Common myeloid progenitor, CD34-positive (primary cell): ENCODE results near the gene AFF3.

Experiments used
- CTCF ChIA-PET: fragments of 350-600 bp; sonication (Branson Sonifier 250); formaldehyde crosslinking; loops from one replicate; lab custom pipeline; 2021; ENCODE audit warnings: antibody characterized with exemption; lab: Charles Lee
- POLR2A ChIA-PET: fragments of 350-600 bp; sonication (Branson Sonifier 250); formaldehyde crosslinking; loops from one replicate; lab custom pipeline; 2021; ENCODE audit warnings: antibody characterized with exemption; lab: Charles Lee
- DNase-seq, 3 donors: peaks; one replicate each; pipeline versions ENCODE4 v3.0.0 to v3.0.0-alpha.2; 2013
- H3K27ac ChIP-seq, 2 experiments: 1 replicate in 1 of 2; 2 replicates in 1 of 2; pipeline ENCODE4 v1.7.0; 2013; ENCODE audit warnings: inconsistent platforms in 2 of 2, low read length in 2 of 2, mild to moderate bottlenecking in 2 of 2, low read depth in 1 of 2, moderate library complexity in 1 of 2; ENCODE audit not compliant: severe bottlenecking in 2 of 2, insufficient read depth in 1 of 2, poor library complexity in 1 of 2
- H3K27me3 ChIP-seq, 5 experiments: replicated peaks in 2 of 5; 1 replicate in 3 of 5; 2 replicates in 2 of 5; pipeline versions ENCODE4 v1.6.1 to v1.7.0; 2013; ENCODE audit warnings: low read length in 4 of 5, mild to moderate bottlenecking in 2 of 5, moderate library complexity in 2 of 5, inconsistent platforms in 1 of 5; ENCODE audit not compliant: insufficient read depth in 5 of 5, control insufficient read depth in 4 of 5
- H3K36me3 ChIP-seq, 4 experiments: 1 replicate in 2 of 4; 2 replicates in 2 of 4; pipeline versions ENCODE4 v1.6.1 to v1.7.0; 2013; ENCODE audit warnings: low read length in 3 of 4, control low read depth in 1 of 4, mild to moderate bottlenecking in 1 of 4; ENCODE audit not compliant: control insufficient read depth in 4 of 4, insufficient read depth in 4 of 4
- H3K4me1 ChIP-seq, 4 experiments: 1 replicate in 3 of 4; 2 replicates in 1 of 4; pipeline versions ENCODE4 v1.6.1 to v1.7.1; 2013; ENCODE audit warnings: low read length in 3 of 4, mild to moderate bottlenecking in 3 of 4, control low read depth in 1 of 4, inconsistent platforms in 1 of 4, moderate library complexity in 1 of 4; ENCODE audit not compliant: control insufficient read depth in 4 of 4, insufficient read depth in 4 of 4; ENCODE audit errors: control extremely low read depth in 1 of 4
- H3K4me3 ChIP-seq, 7 experiments: 1 replicate in 4 of 7; 2 replicates in 3 of 7; pipeline versions ENCODE4 v1.5.1 to v1.7.0; 2013; ENCODE audit warnings: mild to moderate bottlenecking in 7 of 7, low read length in 6 of 7, moderate library complexity in 6 of 7, inconsistent platforms in 2 of 7, low read depth in 2 of 7, control low read depth in 1 of 7; ENCODE audit not compliant: insufficient read depth in 4 of 7, control insufficient read depth in 1 of 7; ENCODE audit errors: extremely low read depth in 1 of 7
- H3K9me3 ChIP-seq, 5 experiments: 1 replicate in 4 of 5; 2 replicates in 1 of 5; pipeline versions ENCODE4 v1.6.1 to v1.7.1; 2013; ENCODE audit warnings: low read length in 4 of 5, mild to moderate bottlenecking in 2 of 5, inconsistent platforms in 1 of 5, low read depth in 1 of 5, moderate library complexity in 1 of 5; ENCODE audit not compliant: control insufficient read depth in 4 of 5, insufficient read depth in 2 of 5; ENCODE audit errors: control extremely low read depth in 1 of 5
- WGBS: methylation state at CpG from one replicate; pipeline ENCODE4 v1.1.5; 2013; ENCODE audit not compliant: insufficient coverage; 5-methylcytosine and 5-hydroxymethylcytosine counted together

The AFF3 gene

GRCh38 chr2:99629320-99629719 lies 513.1 kb downstream of the AFF3 start:
- Histone ChIP-seq H3K27me3 (no peaks in the 10 kb centered on the region), H3K4me1 (no peaks in the 10 kb centered on the region), H3K36me3 (peaks cover 0 to 4% (median 2%) of the 10 kb centered on the region in 4 experiments), H3K4me3 (no peak overlapping the region), H3K27ac (no peak overlapping the region), H3K9me3 (peaks cover 0 to 13% (median 9%) of the 10 kb centered on the region in 5 experiments)
- CTCF ChIA-PET, result no interaction called here
- POLR2A ChIA-PET, result no interaction called here
- no peak for DNase-seq
- 98% methylated on average over 4 of the region's 5 CpGs for WGBS

DNA sequence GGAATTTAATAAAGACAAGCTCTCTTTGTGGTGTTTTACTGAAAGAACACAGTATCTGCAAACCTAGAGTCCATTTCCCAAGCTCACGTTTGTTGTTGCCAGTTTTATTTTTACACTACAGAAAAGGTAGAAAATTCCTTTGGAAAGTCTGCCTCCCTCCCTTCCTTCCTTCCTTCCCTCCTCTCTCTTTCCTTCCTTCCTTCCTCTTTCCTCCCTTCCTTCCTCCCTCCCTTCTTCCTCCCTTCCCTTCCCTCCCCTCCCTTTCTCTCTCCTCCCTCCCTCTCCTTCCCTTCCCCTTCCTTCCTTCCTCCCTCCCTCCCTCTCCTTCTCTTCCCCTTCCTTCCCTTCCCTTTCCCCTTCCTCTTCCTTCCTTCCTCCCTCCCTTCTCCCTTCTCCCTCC lies 516.2 kb downstream of the AFF3 start:
- ChIA-PET POLR2A (no interaction called here), CTCF (no interaction called here)
- Histone ChIP-seq H3K27me3 (no peaks in the 10 kb centered on the region), H3K4me1 (no peaks in the 10 kb centered on the region), H3K9me3 (no peaks in the 10 kb centered on the region), H3K36me3 (peaks cover 0 to 7% (median 3%) of the 10 kb centered on the region in 4 experiments), H3K27ac (no peak overlapping the region), H3K4me3 (no peak overlapping the region)
- no peak for DNase-seq
- 86% methylated on average over 1 of the region's 1 CpG for WGBS

- H3K27me3 ChIP-seq, result no peaks in the 10 kb centered on the region
- peaks cover 0 to 3% (median 2%) of the 10 kb centered on the region in 4 experiments for H3K36me3 ChIP-seq
- ChIA-PET POLR2A (no interaction called here), CTCF (no interaction called here)
- no peak overlapping the region for H3K4me3 ChIP-seq
- no peak for DNase-seq
- no peaks in the 10 kb centered on the region for H3K4me1 ChIP-seq
- no peaks in the 10 kb centered on the region for H3K9me3 ChIP-seq
- H3K27ac ChIP-seq, result no peak overlapping the region
- WGBS, result 100% methylated on average over 9 of the region's 10 CpGs
Observed at GRCh38 chr2:99624677-99625076, 517.7 kb downstream of the AFF3 start.

- ChIA-PET POLR2A (no interaction called here), CTCF (no interaction called here)
Observed at GRCh38 chr2:99623613-99624012, 518.8 kb downstream of the AFF3 start.

DNA sequence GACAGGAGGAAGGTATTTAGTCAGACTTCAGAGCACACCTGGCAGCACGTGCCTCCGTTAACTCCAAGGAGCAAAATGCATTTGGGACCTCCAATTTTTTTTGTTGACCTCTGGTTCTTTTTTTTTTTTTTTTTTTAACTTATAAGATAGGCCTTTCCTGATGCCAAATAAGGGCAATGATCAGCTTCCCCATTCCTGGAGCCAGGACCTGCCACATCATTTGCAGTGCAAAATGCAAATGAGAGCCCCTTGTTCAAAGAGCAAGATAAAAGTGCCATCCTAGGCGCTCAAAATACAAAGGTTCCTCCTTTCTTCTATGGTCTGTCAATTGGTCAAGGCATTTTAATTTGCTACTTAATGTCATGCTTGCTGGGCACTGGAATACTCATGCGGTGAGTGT lies 519.4 kb downstream of the AFF3 start:
- Histone ChIP-seq H3K27me3 (no peaks in the 10 kb centered on the region), H3K4me1 (no peaks in the 10 kb centered on the region), H3K4me3 (no peak overlapping the region), H3K9me3 (no peaks in the 10 kb centered on the region), H3K36me3 (peaks cover 0 to 3% (median 2%) of the 10 kb centered on the region in 4 experiments), H3K27ac (no peak overlapping the region)
- DNase-seq, result no peak
- POLR2A ChIA-PET, result no interaction called here
- 95% methylated on average over 4 of the region's 4 CpGs for WGBS
- CTCF ChIA-PET, result no interaction called here

More at GRCh38 chr2:99623613-99624012, 518.8 kb downstream of the AFF3 start:
- H3K27me3 ChIP-seq, result no peaks in the 10 kb centered on the region
- H3K4me1 ChIP-seq, result no peaks in the 10 kb centered on the region
- no peak for DNase-seq
- no peak overlapping the region for H3K27ac ChIP-seq
- no peaks in the 10 kb centered on the region for H3K9me3 ChIP-seq
- peaks cover 0 to 3% (median 2%) of the 10 kb centered on the region in 4 experiments for H3K36me3 ChIP-seq
- WGBS, result 95% methylated on average over 3 of the region's 5 CpGs
- H3K4me3 ChIP-seq, result no peak overlapping the region

DNA sequence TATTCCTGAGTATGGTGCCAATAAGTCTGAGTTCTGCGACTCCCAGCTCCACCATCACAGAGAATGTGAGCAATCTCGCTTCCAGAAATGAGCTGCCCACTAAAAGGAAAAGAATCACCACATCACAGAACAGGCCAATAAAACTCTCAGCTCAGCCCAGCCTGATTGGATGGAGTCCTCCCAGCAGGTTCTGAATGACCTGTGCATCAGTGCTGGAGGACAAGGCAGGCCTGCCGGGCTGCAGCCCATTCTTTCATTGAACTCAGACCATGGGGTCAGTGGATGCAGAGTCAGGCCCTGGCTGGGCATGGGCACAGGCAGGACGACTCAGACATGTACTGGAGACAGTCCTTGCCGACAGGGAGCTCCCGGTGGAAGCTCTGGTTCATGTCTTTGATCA lies 519.9 kb downstream of the AFF3 start:
- Histone ChIP-seq H3K27me3 (no peaks in the 10 kb centered on the region), H3K9me3 (no peaks in the 10 kb centered on the region), H3K4me1 (no peaks in the 10 kb centered on the region), H3K36me3 (peaks cover 0 to 3% (median 2%) of the 10 kb centered on the region in 4 experiments), H3K4me3 (no peak overlapping the region), H3K27ac (no peak overlapping the region)
- ChIA-PET POLR2A (no interaction called here), CTCF (no interaction called here)
- DNase-seq, result no peak
- 98% methylated on average over 6 of the region's 6 CpGs for WGBS

- CTCF ChIA-PET, result no interaction called here
- 100% methylated on average over 1 of the region's 5 CpGs for WGBS
- POLR2A ChIA-PET, result no interaction called here
Observed at GRCh38 chr2:99621774-99622173, 520.6 kb downstream of the AFF3 start.

More at GRCh38 chr2:99621774-99622173, 520.6 kb downstream of the AFF3 start:
- Histone ChIP-seq H3K9me3 (no peaks in the 10 kb centered on the region), H3K27ac (no peak overlapping the region), H3K4me1 (no peaks in the 10 kb centered on the region), H3K4me3 (no peak overlapping the region), H3K27me3 (no peaks in the 10 kb centered on the region), H3K36me3 (peaks cover 0 to 3% (median 2%) of the 10 kb centered on the region in 4 experiments)
- no peak for DNase-seq
